Heart right ventricle (tissue), 16 donors: ENCODE measurements around the gene YPEL3. TPM values are rescaled to one million over a fixed set of nuclear protein-coding genes. Genes with fewer than 3 reads are reported as not detected.

ENCODE experiments used
- ATAC-seq, 8 donors: fragments of 200-7000 bp; cut with Tn5 transposase; one replicate each; pipeline ENCODE4 v1.9.1; 2020; ENCODE audit warnings: mild to moderate bottlenecking in 8 of 8, moderate library complexity in 8 of 8, moderate number of reproducible peaks in 1 of 8
- DNase-seq, 2 donors: peaks; one replicate each; pipeline ENCODE4 v3.0.0-alpha.2; 2020
- H3K27ac ChIP-seq, 10 donors: fragments of 200-600 bp; sonication (generic) in 2 of 10; one replicate each; pipeline versions ENCODE4 v1.5.0 to v1.8.0; 2020 to 2022; ENCODE audit warnings: mild to moderate bottlenecking in 3 of 10
- H3K27me3 ChIP-seq, 7 donors: fragments of 200-600 bp; one replicate each; pipeline ENCODE4 v1.8.0; 2021 to 2022; ENCODE audit warnings: mild to moderate bottlenecking in 2 of 7
- H3K36me3 ChIP-seq, 9 donors: fragments of 200-600 bp; sonication (generic) in 1 of 9; one replicate each; pipeline versions ENCODE4 v1.5.0 to v1.8.0; 2020 to 2022; ENCODE audit warnings: mild to moderate bottlenecking in 2 of 9
- H3K4me1 ChIP-seq, 9 donors: fragments of 200-600 bp; sonication (generic) in 1 of 9; one replicate each; pipeline versions ENCODE4 v1.5.0 to v1.8.0; 2020 to 2022; ENCODE audit warnings: mild to moderate bottlenecking in 4 of 9
- H3K4me3 ChIP-seq, 10 donors: fragments of 200-600 bp; sonication (generic) in 2 of 10; one replicate each; pipeline versions ENCODE4 v1.5.0 to v1.8.0; 2020 to 2022; ENCODE audit warnings: mild to moderate bottlenecking in 7 of 10, moderate library complexity in 2 of 10
- H3K9me3 ChIP-seq, 11 donors: fragments of 200-600 bp in 10 of 11; sonication (generic) in 2 of 11; one replicate each; pipeline versions ENCODE4 v1.5.0 to v1.8.0; 2013 to 2022; ENCODE audit warnings: mild to moderate bottlenecking in 2 of 11, control low read depth in 1 of 11, moderate library complexity in 1 of 11
- WGBS, 2 donors: extraction: QIAGEN DNeasy Blood & Tissue Kit; methylation state at CpG; one replicate each; pipeline ENCODE4 v1.1.7; 2013; ENCODE audit warnings: inconsistent platforms in 1 of 2; 5-methylcytosine and 5-hydroxymethylcytosine counted together
- intact Hi-C, 10 donors: fragments of 100-400 bp; cut with DNase I; formaldehyde crosslinking; loops; one replicate each; pipeline versions ENCODE4 v1.11.1 to v1.14.2; 2022
- polyA plus RNA-seq, 2 donors: library from polyadenylated mRNA; stranded (reverse); fragments of 200-250 nt; gene quantifications; one replicate each; pipeline ENCODE4 v1.2.3, GENCODE V29; 2013
- total RNA-seq, 10 donors: library from RNA; stranded (reverse); fragmentation: NEBNext Ultra II Directional in 3 of 10; extraction: Animal tissue kit (Norgen Biotek cat#: 25700) in 3 of 10; gene quantifications; one replicate each; pipeline versions ENCODE4 v1.2.1 to v1.2.4, GENCODE V29; 2021 to 2023
- TF ChIP-seq, protein P1 (sequence below), 9 donors: fragments of 200-600 bp; sonication (generic) in 2 of 9; IDR thresholded peaks; one replicate each; pipeline versions ENCODE4 v1.5.0 to v1.8.0; 2021 to 2022; ENCODE audit warnings: antibody characterized with exemption in 9 of 9, mild to moderate bottlenecking in 5 of 9, moderate library complexity in 1 of 9
- donor health status: Arrhythmogenic right ventricular cardiomyopathy.
- donor health status: ischemic (EF 13 %, LVEDD 7.1; RV severe dilation, severe dysfunction).
- donor health status: healthy with polysubstance abuse.
- donor health status: DM: no; HTN: yes; CAD: no.
- donor health status: DM: no; HTN: no; CAD: no.
- donor health status: ischemic (EF 25% LVEDD 6.9; RV normal size, moderate dysfunction).
- donor health status: ischemic (EF 25% LVEDD 5.7; RV mildly dilated, moderate dysfunction).
- donor health status: healthy.
- donor health status: DM: yes; HTN: yes; CAD: no.
- donor health status: Ischemic cardiomyopathy.
- donor health status: ischemic (EF 35%, LVEDD 5.7; RV mildly dilated, moderate dysfunction).
- donor health status: nonischemic (EF 11% LVEDD 7.7; RV severe dilation, severe dysfunction).
- donor health status: DM: yes; HTN: yes; CAD: no.
- donor health status: PGD.
- donor health status: ischemic (EF 29% LVEDD 5.4; RV normal size, mild dysfunction).
- donor health status: nonischemic (EF 23%, LVEDD 6.1; RV moderate dilation, normal function).

The YPEL3 gene
- total and polyA plus RNA-seq, 12 donors = 31.5 to 203 (median 46.6) TPM

DNA sequence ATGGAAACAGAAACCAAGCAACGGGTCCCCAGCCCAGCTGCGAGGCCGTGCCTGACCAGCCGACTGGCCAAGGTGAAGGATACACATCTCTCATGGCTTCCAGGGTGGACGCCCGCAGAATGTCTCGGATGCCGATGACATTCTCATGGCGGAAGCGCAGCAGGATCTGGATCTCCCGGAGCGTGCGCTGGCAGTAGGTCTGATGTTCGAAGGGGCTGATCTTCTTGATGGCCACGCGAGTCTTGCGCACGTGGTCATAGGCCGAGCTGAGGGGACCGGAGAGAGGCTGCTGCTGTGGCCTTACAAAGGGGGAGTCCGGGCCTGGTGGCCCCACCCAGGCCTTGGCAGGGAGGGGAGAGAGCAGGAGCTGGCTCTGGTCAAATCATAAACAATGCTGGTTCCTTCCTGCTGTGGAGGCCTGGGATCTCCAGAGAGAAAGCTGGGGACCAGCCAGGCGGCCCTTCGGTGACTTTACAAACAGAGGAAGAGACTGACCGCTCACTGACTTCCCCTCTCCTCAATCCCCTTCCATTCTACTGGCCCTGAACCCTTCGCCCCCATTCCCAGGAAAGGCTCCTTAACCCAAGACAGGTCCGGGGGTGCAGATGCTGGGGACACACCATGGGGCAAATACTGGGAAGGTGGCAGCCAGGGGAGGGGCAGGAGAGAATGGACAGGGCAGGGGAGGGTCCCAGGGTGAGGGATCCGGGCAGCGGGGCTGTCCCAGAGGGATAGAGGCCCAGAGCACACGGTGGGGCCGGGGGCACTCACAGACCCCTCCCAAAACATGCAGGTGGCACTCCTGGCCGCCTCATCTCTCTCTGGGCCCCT, 25.9 kb upstream of the YPEL3 start:
- no peaks in the 10 kb centered on the region for H3K9me3 ChIP-seq
- peak overlapping the region; percentile 74 to 98 (median 88) for H3K4me3 ChIP-seq
- TF ChIP-seq, protein P1, sequence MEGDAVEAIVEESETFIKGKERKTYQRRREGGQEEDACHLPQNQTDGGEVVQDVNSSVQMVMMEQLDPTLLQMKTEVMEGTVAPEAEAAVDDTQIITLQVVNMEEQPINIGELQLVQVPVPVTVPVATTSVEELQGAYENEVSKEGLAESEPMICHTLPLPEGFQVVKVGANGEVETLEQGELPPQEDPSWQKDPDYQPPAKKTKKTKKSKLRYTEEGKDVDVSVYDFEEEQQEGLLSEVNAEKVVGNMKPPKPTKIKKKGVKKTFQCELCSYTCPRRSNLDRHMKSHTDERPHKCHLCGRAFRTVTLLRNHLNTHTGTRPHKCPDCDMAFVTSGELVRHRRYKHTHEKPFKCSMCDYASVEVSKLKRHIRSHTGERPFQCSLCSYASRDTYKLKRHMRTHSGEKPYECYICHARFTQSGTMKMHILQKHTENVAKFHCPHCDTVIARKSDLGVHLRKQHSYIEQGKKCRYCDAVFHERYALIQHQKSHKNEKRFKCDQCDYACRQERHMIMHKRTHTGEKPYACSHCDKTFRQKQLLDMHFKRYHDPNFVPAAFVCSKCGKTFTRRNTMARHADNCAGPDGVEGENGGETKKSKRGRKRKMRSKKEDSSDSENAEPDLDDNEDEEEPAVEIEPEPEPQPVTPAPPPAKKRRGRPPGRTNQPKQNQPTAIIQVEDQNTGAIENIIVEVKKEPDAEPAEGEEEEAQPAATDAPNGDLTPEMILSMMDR (IDR thresholded peaks at IDR 0.05) = no peak
- intact Hi-C loops = loop anchor here in 1 of 10 donors (2.0 to 10.0 kb wide), 2 partner anchors 25 to 283 kb away; partner anchors contain the start of genes YPEL3 and ZNF771
- no peaks in the 10 kb centered on the region for H3K27me3 ChIP-seq
- H3K36me3 ChIP-seq = peaks cover 6 to 47% (median 30%) of the 10 kb centered on the region in 9 donors
- ATAC-seq (peak; percentile 67 to 93 (median 88)), DNase-seq (peak; percentile 82 to 87)
- 34 to 40% methylated on average over 31 of the region's 31 CpGs for WGBS, 2 donors
- H3K4me1 ChIP-seq = peaks cover 2 to 48% (median 29%) of the 10 kb centered on the region in 9 donors
- peak overlapping the region; percentile 94 to 99 (median 97) for H3K27ac ChIP-seq

DNA sequence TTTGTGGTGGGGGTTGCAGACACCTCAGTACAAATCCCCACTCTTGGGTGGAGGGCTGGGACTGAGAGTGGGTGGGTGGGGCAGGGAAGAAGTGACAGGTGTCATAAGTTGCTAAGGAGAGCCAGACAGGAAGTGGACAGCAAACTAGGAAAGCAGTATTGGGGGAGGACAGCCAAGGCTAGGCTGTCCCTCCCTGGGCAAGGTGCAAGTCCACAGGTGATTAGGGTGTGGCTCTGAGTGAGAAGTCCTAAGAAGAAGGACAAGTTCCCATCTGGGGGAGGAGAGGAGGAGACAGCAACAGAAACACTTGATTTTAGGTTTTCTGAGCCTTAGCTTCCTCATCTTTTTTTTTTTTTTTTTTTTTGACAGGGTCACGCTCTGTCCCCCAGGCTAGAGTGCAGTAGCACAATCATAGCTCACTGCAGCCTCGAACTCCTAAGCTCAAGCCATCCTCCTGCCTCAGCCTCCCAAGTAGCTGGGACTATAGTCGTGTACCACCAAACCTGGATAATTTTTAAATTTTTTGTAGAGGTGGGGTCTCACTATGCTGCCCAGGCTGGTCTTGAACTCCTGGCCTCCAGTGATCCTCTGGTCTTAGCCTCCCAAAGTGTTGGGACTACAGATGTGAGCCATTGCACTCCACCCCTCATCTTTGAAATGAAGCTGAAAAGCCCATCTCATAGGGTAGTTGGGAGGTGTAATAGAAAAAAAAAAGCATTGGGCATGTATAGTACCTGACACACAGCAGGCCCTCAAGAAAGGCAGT, 24.5 kb upstream of the YPEL3 start:
- H3K27me3 ChIP-seq = no peaks in the 10 kb centered on the region
- TF ChIP-seq, protein P1 (IDR thresholded peaks at IDR 0.05) = no peak
- peak overlapping the region in 9 of 10 donors; percentile 94 to 99 (median 97) for H3K27ac ChIP-seq
- no peak for ATAC-seq
- DNase-seq = no peak
- intact Hi-C loops = loop anchor here in 1 of 10 donors (10.0 kb wide), 1 partner anchor 284 kb away; the partner anchor contains the start of gene ZNF771
- no peaks in the 10 kb centered on the region for H3K9me3 ChIP-seq
- peaks cover 7 to 62% (median 45%) of the 10 kb centered on the region in 9 donors for H3K36me3 ChIP-seq
- peaks cover 2 to 48% (median 29%) of the 10 kb centered on the region in 9 donors for H3K4me1 ChIP-seq
- no peak overlapping the region for H3K4me3 ChIP-seq
- 92% methylated on average over 3 of the region's 3 CpGs for WGBS, 2 donors

DNA sequence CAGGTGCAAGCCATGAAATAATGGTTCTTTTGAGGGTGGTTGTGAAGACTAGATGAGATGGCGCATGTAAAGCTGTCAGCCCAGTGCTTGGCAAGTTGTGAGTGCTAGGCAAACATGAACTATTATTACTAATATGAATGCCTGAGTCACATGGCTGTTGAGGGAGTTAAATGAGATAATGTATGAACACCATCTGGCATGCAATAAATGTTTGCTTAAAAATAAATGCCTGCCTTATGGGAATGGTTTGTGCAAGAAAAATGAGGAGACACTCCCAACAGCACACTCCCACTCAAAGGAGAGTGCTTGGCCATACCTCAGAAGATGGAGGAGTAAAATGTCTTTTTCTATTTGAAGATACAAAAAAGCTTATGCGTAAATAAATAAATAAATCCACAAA, 23.4 kb upstream of the YPEL3 start:
- Histone ChIP-seq H3K36me3 (peaks cover 7 to 73% (median 56%) of the 10 kb centered on the region in 9 donors), H3K27ac (peak overlapping the region in 1 of 10 donors; percentile 9), H3K9me3 (no peaks in the 10 kb centered on the region), H3K4me3 (no peak overlapping the region), H3K27me3 (no peaks in the 10 kb centered on the region), H3K4me1 (peaks cover 2 to 43% (median 29%) of the 10 kb centered on the region in 9 donors)
- no peak for ATAC-seq
- DNase-seq = no peak
- 89 to 90% methylated on average over 2 of the region's 2 CpGs for WGBS, 2 donors
- TF ChIP-seq, protein P1 (IDR thresholded peaks at IDR 0.05) = no peak
- intact Hi-C loops = loop anchor here in 1 of 10 donors (10.0 kb wide), 1 partner anchor 305 kb away; no protein-coding TSS in a partner anchor

DNA sequence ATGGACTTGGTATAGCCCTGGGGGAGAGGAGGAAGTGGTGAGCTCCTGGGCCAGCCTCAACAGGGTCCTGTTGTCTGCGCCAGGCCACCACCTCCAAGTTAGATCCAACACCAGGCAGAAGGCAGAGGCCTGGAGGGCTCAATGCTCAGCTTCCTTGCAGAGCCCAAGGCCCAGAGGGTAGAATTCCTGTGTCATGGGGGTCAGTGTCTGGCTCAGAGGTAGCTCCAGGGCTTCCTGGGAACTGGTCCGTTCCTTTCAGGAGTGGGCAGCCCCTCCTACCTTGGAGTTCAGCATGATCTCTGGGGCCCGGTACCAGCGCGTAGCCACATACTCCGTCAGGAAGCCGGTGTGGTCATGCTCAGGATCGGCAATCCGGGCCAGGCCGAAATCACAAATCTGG, 21.8 kb upstream of the YPEL3 start:
- TF ChIP-seq, protein P1 (IDR thresholded peaks at IDR 0.05) = no peak
- Histone ChIP-seq H3K4me1 (peaks cover 2 to 42% (median 23%) of the 10 kb centered on the region in 9 donors), H3K9me3 (no peaks in the 10 kb centered on the region), H3K4me3 (no peak overlapping the region), H3K36me3 (peaks cover 7 to 87% (median 57%) of the 10 kb centered on the region in 9 donors), H3K27me3 (no peaks in the 10 kb centered on the region), H3K27ac (no peak overlapping the region)
- 94 to 96% methylated on average over 10 of the region's 10 CpGs for WGBS, 2 donors
- DNase-seq (no peak), ATAC-seq (no peak)
- intact Hi-C loops = loop anchor here in 1 of 10 donors (10.0 kb wide), 1 partner anchor 307 kb away; no protein-coding TSS in a partner anchor
